Liver (tissue), 9 donors: ENCODE data around the gene LDHD. TPM values are rescaled to one million over a fixed set of nuclear protein-coding genes. Genes with fewer than 3 reads are reported as not detected.

Experiments used
- DNase-seq: peaks from one replicate; pipeline ENCODE4 v3.0.0-alpha.2; 2017; ENCODE audit warnings: low spot score
- H3K27ac ChIP-seq, 2 donors: one replicate each; pipeline ENCODE4 v1.7.0; 2013; ENCODE audit warnings: inconsistent platforms in 2 of 2, low read length in 2 of 2, control low read depth in 1 of 2, low read depth in 1 of 2, mild to moderate bottlenecking in 1 of 2
- H3K27me3 ChIP-seq, 4 donors: one replicate each; pipeline versions ENCODE4 v1.6.1 to v1.7.0; 2013; ENCODE audit warnings: low read length in 3 of 4, inconsistent platforms in 1 of 4, mild to moderate bottlenecking in 1 of 4, moderate library complexity in 1 of 4; ENCODE audit not compliant: control insufficient read depth in 4 of 4, insufficient read depth in 4 of 4
- H3K36me3 ChIP-seq, 4 donors: one replicate each; pipeline versions ENCODE4 v1.6.1 to v1.7.0; 2013; ENCODE audit warnings: low read length in 3 of 4, mild to moderate bottlenecking in 3 of 4, low read depth in 1 of 4, moderate library complexity in 1 of 4; ENCODE audit not compliant: control insufficient read depth in 4 of 4, insufficient read depth in 3 of 4
- H3K4me1 ChIP-seq, 4 donors: one replicate each; pipeline versions ENCODE4 v1.6.1 to v1.7.0; 2013; ENCODE audit warnings: low read length in 3 of 4, mild to moderate bottlenecking in 3 of 4, moderate library complexity in 1 of 4; ENCODE audit not compliant: control insufficient read depth in 4 of 4, insufficient read depth in 4 of 4
- H3K4me3 ChIP-seq, 3 donors: one replicate each; pipeline versions ENCODE4 v1.6.1 to v1.7.0; 2013; ENCODE audit warnings: low read length in 3 of 3, control low read depth in 1 of 3, low read depth in 1 of 3, mild to moderate bottlenecking in 1 of 3
- H3K9ac ChIP-seq, 2 donors: one replicate each; pipeline ENCODE4 v1.7.0; 2013; ENCODE audit warnings: low read length in 2 of 2, mild to moderate bottlenecking in 2 of 2, moderate library complexity in 2 of 2, control low read depth in 1 of 2, low read depth in 1 of 2
- H3K9me3 ChIP-seq, 4 donors: one replicate each; pipeline versions ENCODE4 v1.6.1 to v1.7.0; 2013; ENCODE audit warnings: low read length in 3 of 4; ENCODE audit not compliant: control insufficient read depth in 4 of 4
- EGR1 ChIP-seq, 2 donors: IDR thresholded peaks; 2 replicates each; pipeline ENCODE4 v1.6.1; 2016 to 2018; ENCODE audit warnings: antibody characterized with exemption in 2 of 2, low read depth in 2 of 2
- FOXA1 ChIP-seq: IDR thresholded peaks from 2 replicates; pipeline ENCODE4 v1.6.1; 2016; ENCODE audit warnings: antibody characterized with exemption
- FOXA2 ChIP-seq: IDR thresholded peaks from 2 replicates; pipeline ENCODE4 v1.6.1; 2016; ENCODE audit warnings: antibody characterized with exemption
- GABPA ChIP-seq, 2 donors: IDR thresholded peaks in 1 of 2; conservative IDR thresholded peaks in 1 of 2; 2 replicates each; pipeline ENCODE4 v1.6.1; 2016; ENCODE audit warnings: antibody characterized with exemption in 2 of 2, mild to moderate bottlenecking in 1 of 2, moderate library complexity in 1 of 2
- HNF4A ChIP-seq, 2 donors: conservative IDR thresholded peaks; 2 replicates each; pipeline ENCODE4 v1.6.1; 2016; ENCODE audit warnings: antibody characterized with exemption in 2 of 2, mild to moderate bottlenecking in 2 of 2
- HNF4G ChIP-seq: IDR thresholded peaks from 2 replicates; pipeline ENCODE4 v1.6.1; 2016; ENCODE audit warnings: antibody characterized with exemption
- JUND ChIP-seq, 2 donors: IDR thresholded peaks; 2 replicates each; pipeline ENCODE4 v1.6.1; 2016; ENCODE audit warnings: antibody characterized with exemption in 2 of 2
- NR2F2 ChIP-seq: IDR thresholded peaks from 2 replicates; pipeline ENCODE4 v1.6.1; 2016; ENCODE audit warnings: antibody characterized with exemption
- RAD21 ChIP-seq, 2 donors: IDR thresholded peaks; 2 replicates each; pipeline ENCODE4 v1.6.1; 2016; ENCODE audit warnings: antibody characterized with exemption in 2 of 2, mild to moderate bottlenecking in 2 of 2
- RXRA ChIP-seq, 2 donors: IDR thresholded peaks; 2 replicates each; pipeline ENCODE4 v1.6.1; 2017 to 2018; ENCODE audit warnings: antibody characterized with exemption in 2 of 2, mild to moderate bottlenecking in 1 of 2
- SP1 ChIP-seq: IDR thresholded peaks from 2 replicates; pipeline ENCODE4 v1.6.1; 2018; ENCODE audit warnings: antibody characterized with exemption, mild to moderate bottlenecking
- TAF1 ChIP-seq: conservative IDR thresholded peaks from 2 replicates; pipeline ENCODE4 v1.6.1; 2016; ENCODE audit warnings: antibody characterized with exemption, mild to moderate bottlenecking
- YY1 ChIP-seq: IDR thresholded peaks from 2 replicates; pipeline ENCODE4 v1.6.1; 2016; ENCODE audit warnings: antibody characterized with exemption, mild to moderate bottlenecking
- WGBS: extraction: QIAGEN DNeasy Blood & Tissue Kit; methylation state at CpG from one replicate; pipeline ENCODE4 v1.1.7; 2013; 5-methylcytosine and 5-hydroxymethylcytosine counted together
- polyA plus RNA-seq, 2 donors: library from polyadenylated mRNA; stranded (reverse) in 1 of 2; unstranded in 1 of 2; fragments of 200-250 nt in 1 of 2; fragments of >200 nt in 1 of 2; fragmentation: Nextera tagmentation in 1 of 2; extraction: Ambion mirVana in 1 of 2; gene quantifications; one replicate each; pipeline versions ENCODE4 v1.2.1 to v1.2.3, GENCODE V29; 2013 to 2015
- total RNA-seq, 2 donors: library from RNA; depleted of rRNA; stranded (reverse); fragments of >200 nt; gene quantifications; one replicate each; pipeline ENCODE4 v1.2.3, GENCODE V29; 2014
- TF ChIP-seq, protein P1 (sequence below): IDR thresholded peaks from 2 replicates; pipeline ENCODE4 v1.6.1; 2016; ENCODE audit warnings: antibody characterized with exemption
- TF ChIP-seq, protein P2 (sequence below): IDR thresholded peaks from 2 replicates; pipeline ENCODE4 v1.6.1; 2016; ENCODE audit warnings: antibody characterized with exemption
- TF ChIP-seq, protein P3 (sequence below): fragments of 150-350 bp; IDR thresholded peaks from 2 replicates; pipeline ENCODE4 v1.5.1; 2017; ENCODE audit warnings: improper control_type of control experiment, low read depth, low read length; ENCODE audit not compliant: missing input control
- TF ChIP-seq, protein P4 (sequence below): IDR thresholded peaks from 2 replicates; pipeline ENCODE4 v1.6.1; 2016; ENCODE audit warnings: antibody characterized with exemption
- TF ChIP-seq, protein P5 (sequence below): IDR thresholded peaks from 2 replicates; pipeline ENCODE4 v1.6.1; 2016; ENCODE audit warnings: antibody characterized with exemption, mild to moderate bottlenecking
- donor health status: healthy.
- donor health status: healthy.
- donor health status: healthy.
- donor health status: healthy.
- donor health status: healthy.

The LDHD gene
- total and polyA plus RNA-seq, 4 donors, result 27.7 to 84.1 (median 76.3) TPM

DNA sequence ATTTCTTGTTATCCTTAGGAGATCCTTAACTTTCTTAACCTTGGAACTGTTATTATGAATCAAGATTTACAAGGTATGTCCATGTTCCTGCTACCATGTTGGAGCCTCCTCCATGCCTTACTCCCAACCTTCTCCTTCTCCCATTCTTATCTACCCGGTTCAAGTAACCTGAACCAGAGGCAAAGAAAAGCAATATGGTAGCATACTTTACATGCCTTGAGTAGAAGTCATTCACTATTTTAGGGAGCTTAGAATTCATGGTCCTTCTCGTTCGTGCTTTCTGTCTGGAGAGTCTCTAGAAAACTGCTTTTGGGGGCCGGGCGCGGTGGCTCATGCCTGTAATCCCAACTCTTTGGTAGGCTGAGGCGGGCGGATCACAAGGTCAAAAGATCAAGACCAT lies 37.7 kb downstream of the LDHD start:
- TF ChIP-seq NR2F2 (no peak), EGR1 (IDR thresholded peaks at IDR 0.05; ENCODE audit: low read depth in 2 of 2) (no peak), HNF4A (conservative IDR thresholded peaks at IDR 0.05) (no peak), RAD21 (IDR thresholded peaks at IDR 0.05) (no peak), HNF4G (no peak), FOXA2 (no peak), GABPA (IDR thresholded peaks at IDR 0.05 in 1 of 2, conservative IDR thresholded peaks at IDR 0.05 in 1 of 2) (no peak), JUND (IDR thresholded peaks at IDR 0.05) (no peak), TAF1 (no peak), YY1 (no peak), FOXA1 (no peak), RXRA (IDR thresholded peaks at IDR 0.05) (no peak), SP1 (no peak)
- TF ChIP-seq, protein P1, sequence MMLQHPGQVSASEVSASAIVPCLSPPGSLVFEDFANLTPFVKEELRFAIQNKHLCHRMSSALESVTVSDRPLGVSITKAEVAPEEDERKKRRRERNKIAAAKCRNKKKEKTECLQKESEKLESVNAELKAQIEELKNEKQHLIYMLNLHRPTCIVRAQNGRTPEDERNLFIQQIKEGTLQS, result no peak
- TF ChIP-seq, protein P2, sequence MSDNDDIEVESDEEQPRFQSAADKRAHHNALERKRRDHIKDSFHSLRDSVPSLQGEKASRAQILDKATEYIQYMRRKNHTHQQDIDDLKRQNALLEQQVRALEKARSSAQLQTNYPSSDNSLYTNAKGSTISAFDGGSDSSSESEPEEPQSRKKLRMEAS, result no peak
- TF ChIP-seq, protein P3, sequence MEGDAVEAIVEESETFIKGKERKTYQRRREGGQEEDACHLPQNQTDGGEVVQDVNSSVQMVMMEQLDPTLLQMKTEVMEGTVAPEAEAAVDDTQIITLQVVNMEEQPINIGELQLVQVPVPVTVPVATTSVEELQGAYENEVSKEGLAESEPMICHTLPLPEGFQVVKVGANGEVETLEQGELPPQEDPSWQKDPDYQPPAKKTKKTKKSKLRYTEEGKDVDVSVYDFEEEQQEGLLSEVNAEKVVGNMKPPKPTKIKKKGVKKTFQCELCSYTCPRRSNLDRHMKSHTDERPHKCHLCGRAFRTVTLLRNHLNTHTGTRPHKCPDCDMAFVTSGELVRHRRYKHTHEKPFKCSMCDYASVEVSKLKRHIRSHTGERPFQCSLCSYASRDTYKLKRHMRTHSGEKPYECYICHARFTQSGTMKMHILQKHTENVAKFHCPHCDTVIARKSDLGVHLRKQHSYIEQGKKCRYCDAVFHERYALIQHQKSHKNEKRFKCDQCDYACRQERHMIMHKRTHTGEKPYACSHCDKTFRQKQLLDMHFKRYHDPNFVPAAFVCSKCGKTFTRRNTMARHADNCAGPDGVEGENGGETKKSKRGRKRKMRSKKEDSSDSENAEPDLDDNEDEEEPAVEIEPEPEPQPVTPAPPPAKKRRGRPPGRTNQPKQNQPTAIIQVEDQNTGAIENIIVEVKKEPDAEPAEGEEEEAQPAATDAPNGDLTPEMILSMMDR, result no peak
- TF ChIP-seq, protein P4, sequence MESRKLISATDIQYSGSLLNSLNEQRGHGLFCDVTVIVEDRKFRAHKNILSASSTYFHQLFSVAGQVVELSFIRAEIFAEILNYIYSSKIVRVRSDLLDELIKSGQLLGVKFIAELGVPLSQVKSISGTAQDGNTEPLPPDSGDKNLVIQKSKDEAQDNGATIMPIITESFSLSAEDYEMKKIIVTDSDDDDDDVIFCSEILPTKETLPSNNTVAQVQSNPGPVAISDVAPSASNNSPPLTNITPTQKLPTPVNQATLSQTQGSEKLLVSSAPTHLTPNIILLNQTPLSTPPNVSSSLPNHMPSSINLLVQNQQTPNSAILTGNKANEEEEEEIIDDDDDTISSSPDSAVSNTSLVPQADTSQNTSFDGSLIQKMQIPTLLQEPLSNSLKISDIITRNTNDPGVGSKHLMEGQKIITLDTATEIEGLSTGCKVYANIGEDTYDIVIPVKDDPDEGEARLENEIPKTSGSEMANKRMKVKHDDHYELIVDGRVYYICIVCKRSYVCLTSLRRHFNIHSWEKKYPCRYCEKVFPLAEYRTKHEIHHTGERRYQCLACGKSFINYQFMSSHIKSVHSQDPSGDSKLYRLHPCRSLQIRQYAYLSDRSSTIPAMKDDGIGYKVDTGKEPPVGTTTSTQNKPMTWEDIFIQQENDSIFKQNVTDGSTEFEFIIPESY, result no peak
- TF ChIP-seq, protein P5, sequence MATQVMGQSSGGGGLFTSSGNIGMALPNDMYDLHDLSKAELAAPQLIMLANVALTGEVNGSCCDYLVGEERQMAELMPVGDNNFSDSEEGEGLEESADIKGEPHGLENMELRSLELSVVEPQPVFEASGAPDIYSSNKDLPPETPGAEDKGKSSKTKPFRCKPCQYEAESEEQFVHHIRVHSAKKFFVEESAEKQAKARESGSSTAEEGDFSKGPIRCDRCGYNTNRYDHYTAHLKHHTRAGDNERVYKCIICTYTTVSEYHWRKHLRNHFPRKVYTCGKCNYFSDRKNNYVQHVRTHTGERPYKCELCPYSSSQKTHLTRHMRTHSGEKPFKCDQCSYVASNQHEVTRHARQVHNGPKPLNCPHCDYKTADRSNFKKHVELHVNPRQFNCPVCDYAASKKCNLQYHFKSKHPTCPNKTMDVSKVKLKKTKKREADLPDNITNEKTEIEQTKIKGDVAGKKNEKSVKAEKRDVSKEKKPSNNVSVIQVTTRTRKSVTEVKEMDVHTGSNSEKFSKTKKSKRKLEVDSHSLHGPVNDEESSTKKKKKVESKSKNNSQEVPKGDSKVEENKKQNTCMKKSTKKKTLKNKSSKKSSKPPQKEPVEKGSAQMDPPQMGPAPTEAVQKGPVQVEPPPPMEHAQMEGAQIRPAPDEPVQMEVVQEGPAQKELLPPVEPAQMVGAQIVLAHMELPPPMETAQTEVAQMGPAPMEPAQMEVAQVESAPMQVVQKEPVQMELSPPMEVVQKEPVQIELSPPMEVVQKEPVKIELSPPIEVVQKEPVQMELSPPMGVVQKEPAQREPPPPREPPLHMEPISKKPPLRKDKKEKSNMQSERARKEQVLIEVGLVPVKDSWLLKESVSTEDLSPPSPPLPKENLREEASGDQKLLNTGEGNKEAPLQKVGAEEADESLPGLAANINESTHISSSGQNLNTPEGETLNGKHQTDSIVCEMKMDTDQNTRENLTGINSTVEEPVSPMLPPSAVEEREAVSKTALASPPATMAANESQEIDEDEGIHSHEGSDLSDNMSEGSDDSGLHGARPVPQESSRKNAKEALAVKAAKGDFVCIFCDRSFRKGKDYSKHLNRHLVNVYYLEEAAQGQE, result no peak
- Histone ChIP-seq H3K4me3 (no peak overlapping the region), H3K4me1 (peaks cover 5 to 12% (median 9%) of the 10 kb centered on the region in 4 donors), H3K27me3 (no peaks in the 10 kb centered on the region), H3K9ac (no peak overlapping the region), H3K27ac (no peak overlapping the region), H3K36me3 (no peaks in the 10 kb centered on the region), H3K9me3 (no peaks in the 10 kb centered on the region)
- 97% methylated on average over 8 of the region's 8 CpGs for WGBS
- DNase-seq, result no peak
